GM18951 (cell line): ENCODE results near the gene FLT3.
"Not testable (repeated sequence)": the region's sequence is repeated elsewhere in the genome, so short reads cannot be mapped to it uniquely, and the experiment has no call there.

ENCODE experiments used
- POLR2A ChIP-seq: IDR thresholded peaks from 4 replicates; pipeline ENCODE4 v1.6.1; 2011; ENCODE audit warnings: mild to moderate bottlenecking; ENCODE audit not compliant: insufficient read length, insufficient read depth; ENCODE audit errors: extremely low read depth
- in situ Hi-C: fragments of 300-500 bp; cut with MboI; formaldehyde crosslinking; loops from one replicate; pipeline ENCODE4 v1.12.0; 2022; ENCODE audit warnings: low sequenced_read_pairs, mixed read lengths, inconsistent platforms; ENCODE audit not compliant: unreplicated experiment

Gene FLT3

GRCh38 chr13:28045861-28046260 is 54.5 kb downstream of the FLT3 start:
- in situ Hi-C loops: no loop called here
- no peak for TF ChIP-seq POLR2A

GRCh38 chr13:28044608-28045007 is 55.8 kb downstream of the FLT3 start:
- TF ChIP-seq POLR2A: no peak
- in situ Hi-C loops: no loop called here

GRCh38 chr13:28043224-28043623 is 57.2 kb downstream of the FLT3 start:
- in situ Hi-C loops: no loop called here
- TF ChIP-seq POLR2A: no peak

GRCh38 chr13:28041501-28041900 is 58.9 kb downstream of the FLT3 start:
- in situ Hi-C loops: no loop called here
- no peak for TF ChIP-seq POLR2A

GRCh38 chr13:28041031-28041461 is 59.3 kb downstream of the FLT3 start:
- in situ Hi-C loops: no loop called here
- TF ChIP-seq POLR2A: no peak

GRCh38 chr13:28037399-28037798 is 63.0 kb downstream of the FLT3 start:
- TF ChIP-seq POLR2A: no peak
- in situ Hi-C loops: no loop called here

GRCh38 chr13:28035146-28035782 is 65.1 kb downstream of the FLT3 start:
- in situ Hi-C loops: no loop called here
- no peak for TF ChIP-seq POLR2A

- in situ Hi-C loops: no loop called here
- TF ChIP-seq POLR2A: no peak
Measured at GRCh38 chr13:28033894-28034655, 66.3 kb downstream of the FLT3 start.

GRCh38 chr13:28032438-28032837 is 67.9 kb downstream of the FLT3 start:
- in situ Hi-C loops: not testable (repeated sequence)

- TF ChIP-seq POLR2A: no peak
- in situ Hi-C loops: no loop called here
Measured at GRCh38 chr13:28031896-28032288, 68.5 kb downstream of the FLT3 start.

- in situ Hi-C loops: no loop called here
- no peak for TF ChIP-seq POLR2A
Measured at GRCh38 chr13:28031220-28031895, 69.0 kb downstream of the FLT3 start.

- no peak for TF ChIP-seq POLR2A
- in situ Hi-C loops: no loop called here
Measured at GRCh38 chr13:28027607-28028364, 72.6 kb downstream of the FLT3 start.

GRCh38 chr13:28027071-28027470 is 73.3 kb downstream of the FLT3 start:
- no peak for TF ChIP-seq POLR2A
- in situ Hi-C loops: no loop called here
